Body of pancreas (tissue), 4 donors: Measurements from ENCODE around the gene NUP50. TPM values are rescaled to one million over a fixed set of nuclear protein-coding genes. Genes with fewer than 3 reads are reported as not detected.

Source experiments
- ATAC-seq: fragments of 150-250 bp; one replicate; pipeline ENCODE4 v1.9.1; 2016
- DNase-seq, 4 donors: peaks; one replicate each; pipeline ENCODE4 v3.0.0-alpha.2; 2019
- H3K27ac ChIP-seq, 4 donors: fragments of 200-600 bp; sonication (generic); 1 replicate in 3 of 4; 2 replicates in 1 of 4; pipeline versions ENCODE4 v1.5.1 to v1.6.1; 2016 to 2019; ENCODE audit warnings: mild to moderate bottlenecking in 1 of 4, mixed read lengths in 1 of 4, moderate library complexity in 1 of 4
- H3K27me3 ChIP-seq, 2 donors: fragments of 200-600 bp; sonication (generic); one replicate each; pipeline ENCODE4 v1.6.0; 2016; ENCODE audit warnings: mild to moderate bottlenecking in 1 of 2
- H3K36me3 ChIP-seq, 2 donors: fragments of 200-600 bp; sonication (generic); replicated peaks in 1 of 2; 2 replicates each; pipeline ENCODE4 v1.5.1; 2016; ENCODE audit warnings: low read depth in 2 of 2; ENCODE audit not compliant: insufficient read depth in 1 of 2
- H3K4me1 ChIP-seq: fragments of 200-600 bp; sonication (generic); one replicate; pipeline ENCODE4 v1.6.0; 2016
- H3K4me3 ChIP-seq, 2 donors: fragments of 200-600 bp; sonication (generic); 1 replicate in 1 of 2; 2 replicates in 1 of 2; pipeline ENCODE4 v1.5.1; 2016 to 2019
- H3K9me3 ChIP-seq, 3 donors: fragments of 200-600 bp; sonication (generic); 1 replicate in 2 of 3; 2 replicates in 1 of 3; pipeline ENCODE4 v1.5.1; 2016
- POLR2A ChIP-seq, 3 donors: fragments of 450-650 bp; IDR thresholded peaks; one replicate each; pipeline ENCODE4 v1.6.1; 2016; ENCODE audit warnings: antibody characterized with exemption in 3 of 3, mild to moderate bottlenecking in 2 of 3
- WGBS, 2 donors: methylation state at CpG; one replicate each; pipeline ENCODE4 v1.1.5; 2017; 5-methylcytosine and 5-hydroxymethylcytosine counted together
- intact Hi-C: fragments of 100-400 bp; cut with DNase I; formaldehyde crosslinking; loops from one replicate; pipeline ENCODE4 v1.15.1; 2023
- total RNA-seq, 2 donors: library from RNA; depleted of rRNA; stranded (reverse); fragments of >200 nt; gene quantifications; one replicate each; pipeline ENCODE4 v1.1.0, GENCODE V29; 2016
- TF ChIP-seq, protein P1 (sequence below), 7 experiments: fragments of 450-650 bp in 4 of 7; fragments of 200-600 bp in 3 of 7; sonication (generic) in 3 of 7; IDR thresholded peaks; one replicate each; pipeline ENCODE4 v1.5.1; 2016 to 2019; ENCODE audit warnings: antibody characterized with exemption in 7 of 7

NUP50 gene
- total RNA-seq, 2 donors from 2014 or later, result 39.2 to 43.1 TPM

GRCh38 chr22:45205276-45205925 lies 41.7 kb downstream of the NUP50 start:
- Histone ChIP-seq H3K27ac (no peak overlapping the region), H3K36me3 (peaks cover 0 to 6% of the 10 kb centered on the region in 2 donors), H3K27me3 (no peaks in the 10 kb centered on the region), H3K4me3 (no peak overlapping the region), H3K4me1 (peaks cover 20% of the 10 kb centered on the region), H3K9me3 (no peaks in the 10 kb centered on the region)
- no peak for DNase-seq
- no peak for ATAC-seq
- intact Hi-C loops, result no loop called here
- TF ChIP-seq POLR2A (IDR thresholded peaks at IDR 0.05), result no peak
- TF ChIP-seq, protein P1, sequence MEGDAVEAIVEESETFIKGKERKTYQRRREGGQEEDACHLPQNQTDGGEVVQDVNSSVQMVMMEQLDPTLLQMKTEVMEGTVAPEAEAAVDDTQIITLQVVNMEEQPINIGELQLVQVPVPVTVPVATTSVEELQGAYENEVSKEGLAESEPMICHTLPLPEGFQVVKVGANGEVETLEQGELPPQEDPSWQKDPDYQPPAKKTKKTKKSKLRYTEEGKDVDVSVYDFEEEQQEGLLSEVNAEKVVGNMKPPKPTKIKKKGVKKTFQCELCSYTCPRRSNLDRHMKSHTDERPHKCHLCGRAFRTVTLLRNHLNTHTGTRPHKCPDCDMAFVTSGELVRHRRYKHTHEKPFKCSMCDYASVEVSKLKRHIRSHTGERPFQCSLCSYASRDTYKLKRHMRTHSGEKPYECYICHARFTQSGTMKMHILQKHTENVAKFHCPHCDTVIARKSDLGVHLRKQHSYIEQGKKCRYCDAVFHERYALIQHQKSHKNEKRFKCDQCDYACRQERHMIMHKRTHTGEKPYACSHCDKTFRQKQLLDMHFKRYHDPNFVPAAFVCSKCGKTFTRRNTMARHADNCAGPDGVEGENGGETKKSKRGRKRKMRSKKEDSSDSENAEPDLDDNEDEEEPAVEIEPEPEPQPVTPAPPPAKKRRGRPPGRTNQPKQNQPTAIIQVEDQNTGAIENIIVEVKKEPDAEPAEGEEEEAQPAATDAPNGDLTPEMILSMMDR (IDR thresholded peaks at IDR 0.05), result no peak
- 87 to 96% methylated on average over 9 to 19 of the region's 20 CpGs for WGBS, 2 donors

DNA sequence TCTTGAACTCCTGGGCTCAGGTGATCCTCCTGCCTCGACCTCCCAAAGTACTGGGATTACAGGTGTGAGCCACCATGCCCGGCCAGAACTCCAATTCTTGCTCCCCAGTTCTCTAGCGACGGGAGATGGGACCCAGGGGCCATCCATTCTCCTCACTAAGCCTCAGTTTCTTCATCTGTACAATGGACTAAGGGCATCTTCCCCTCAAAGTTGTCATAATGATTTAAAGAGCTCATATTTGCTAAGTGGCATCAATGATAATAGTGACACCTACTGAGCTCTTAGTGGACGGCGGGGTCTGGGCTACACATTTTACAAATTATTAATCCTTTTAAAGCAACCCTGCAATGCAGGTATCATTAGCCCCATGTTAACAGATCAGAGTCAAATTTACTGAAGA lies 42.5 kb downstream of the NUP50 start:
- H3K36me3 ChIP-seq, result peaks cover 0 to 6% of the 10 kb centered on the region in 2 donors
- intact Hi-C loops, result no loop called here
- H3K4me1 ChIP-seq, result peaks cover 20% of the 10 kb centered on the region
- no peak overlapping the region for H3K4me3 ChIP-seq
- H3K27ac ChIP-seq, result no peak overlapping the region
- TF ChIP-seq, protein P1 (IDR thresholded peaks at IDR 0.05), result no peak
- TF ChIP-seq POLR2A (IDR thresholded peaks at IDR 0.05), result no peak
- no peaks in the 10 kb centered on the region for H3K9me3 ChIP-seq
- WGBS, 2 donors, result 95% methylated on average over 6 of the region's 6 CpGs
- H3K27me3 ChIP-seq, result no peaks in the 10 kb centered on the region
- no peak for ATAC-seq
- no peak for DNase-seq

DNA sequence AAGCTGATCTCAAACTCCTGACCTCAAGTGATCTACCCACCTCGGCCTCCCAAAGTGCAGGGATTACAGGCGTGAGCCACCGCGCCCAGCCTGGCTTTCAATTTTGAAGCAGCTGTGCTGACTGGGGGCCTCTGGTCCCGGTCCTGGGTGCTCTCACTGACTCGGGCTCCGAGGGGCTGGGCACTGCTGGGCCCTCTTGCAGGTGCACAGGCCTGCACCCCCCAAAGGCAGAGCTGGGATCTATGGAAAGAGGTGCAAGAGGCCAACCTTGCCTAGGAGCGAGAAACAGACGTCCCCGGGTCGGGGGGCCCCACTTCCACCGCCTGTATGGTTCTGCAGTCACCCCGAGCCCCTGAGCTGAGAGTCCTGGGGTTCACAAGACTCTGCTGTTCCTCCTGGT lies 43.8 kb downstream of the NUP50 start:
- TF ChIP-seq POLR2A (IDR thresholded peaks at IDR 0.05), result no peak
- TF ChIP-seq, protein P1 (IDR thresholded peaks at IDR 0.05), result no peak
- Histone ChIP-seq H3K27ac (no peak overlapping the region), H3K9me3 (no peaks in the 10 kb centered on the region), H3K27me3 (no peaks in the 10 kb centered on the region), H3K4me1 (peaks cover 20% of the 10 kb centered on the region), H3K4me3 (no peak overlapping the region), H3K36me3 (peaks cover 0 to 6% of the 10 kb centered on the region in 2 donors)
- DNase-seq (no peak), ATAC-seq (no peak)
- intact Hi-C loops, result no loop called here
- 95 to 96% methylated on average over 8 to 12 of the region's 13 CpGs for WGBS, 2 donors

DNA sequence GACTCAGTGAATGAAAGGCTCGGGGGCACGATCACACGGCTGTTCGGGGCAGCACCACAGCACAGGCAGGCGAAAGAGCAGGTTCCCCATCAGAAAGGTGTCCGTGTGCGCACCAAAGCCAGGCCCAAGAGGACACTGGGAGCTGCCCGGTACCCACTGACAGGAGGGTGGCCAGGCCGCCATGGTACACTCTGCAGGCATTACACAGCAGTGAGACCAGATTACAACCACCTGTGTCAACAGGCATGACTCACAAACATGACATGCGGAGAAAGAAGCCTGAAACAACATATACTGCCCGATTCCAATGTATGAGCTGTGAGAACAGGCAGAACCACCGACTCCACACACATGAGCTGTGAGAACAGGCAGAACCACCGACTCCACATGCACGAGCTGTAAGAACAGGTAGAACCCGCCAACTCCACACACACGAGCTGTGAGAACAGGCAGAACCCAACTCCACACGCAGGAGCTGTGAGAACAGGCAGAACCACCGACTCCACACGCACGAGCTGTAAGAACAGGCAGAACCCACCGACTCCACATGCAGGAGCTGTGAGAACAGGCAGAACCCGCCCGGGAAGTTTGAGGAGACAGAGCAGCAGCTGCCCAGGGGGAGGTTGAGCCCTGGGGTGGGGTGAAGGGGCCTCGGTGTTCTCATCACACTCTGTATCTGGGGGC lies 44.4 kb downstream of the NUP50 start:
- intact Hi-C loops, result no loop called here
- peaks cover 20% of the 10 kb centered on the region for H3K4me1 ChIP-seq
- 68 to 73% methylated on average over 21 to 24 of the region's 24 CpGs for WGBS, 2 donors
- H3K4me3 ChIP-seq, result no peak overlapping the region
- TF ChIP-seq, protein P1 (IDR thresholded peaks at IDR 0.05), result no peak
- TF ChIP-seq POLR2A (IDR thresholded peaks at IDR 0.05), result no peak
- no peaks in the 10 kb centered on the region for H3K27me3 ChIP-seq
- peak overlapping the region in 2 of 4 donors; percentile 11 to 36 for H3K27ac ChIP-seq
- H3K9me3 ChIP-seq, result no peaks in the 10 kb centered on the region
- peaks cover 0 to 2% of the 10 kb centered on the region in 2 donors for H3K36me3 ChIP-seq
- DNase-seq (peak in 3 of 4 donors; percentile 48 to 75 (median 57)), ATAC-seq (peak; percentile 74)
